Brain pericyte (primary cell): ENCODE data around the gene PCNX2.
"Not testable (repeated sequence)": the region's sequence is repeated elsewhere in the genome, so short reads cannot be mapped to it uniquely, and the experiment has no call there.

Source experiments
- DNase-seq: peaks from one replicate; pipeline ENCODE4 v3.0.0-alpha.2; 2012; ENCODE audit warnings: low read depth, low spot score

The PCNX2 gene

DNA sequence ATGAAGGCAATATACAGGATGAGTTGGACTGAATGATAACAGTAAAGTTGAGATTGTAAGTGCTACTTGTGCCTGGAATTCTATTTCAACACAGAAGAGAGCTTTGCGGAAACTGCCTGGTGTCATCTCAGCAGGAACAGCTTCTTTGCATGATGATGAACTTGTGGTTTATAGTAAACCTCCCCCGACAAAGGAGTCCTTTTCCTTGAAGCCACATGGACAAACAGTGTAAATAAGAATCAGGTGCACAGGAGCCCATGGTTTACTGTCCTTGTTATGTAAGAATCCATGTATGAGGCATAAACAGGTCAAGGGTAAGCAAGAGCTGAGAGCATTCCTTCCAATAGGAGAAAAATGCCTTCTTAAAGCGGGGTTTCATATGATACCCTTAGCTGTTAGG, 66.2 kb downstream of the PCNX2 start:
- DNase-seq, result no peak

DNA sequence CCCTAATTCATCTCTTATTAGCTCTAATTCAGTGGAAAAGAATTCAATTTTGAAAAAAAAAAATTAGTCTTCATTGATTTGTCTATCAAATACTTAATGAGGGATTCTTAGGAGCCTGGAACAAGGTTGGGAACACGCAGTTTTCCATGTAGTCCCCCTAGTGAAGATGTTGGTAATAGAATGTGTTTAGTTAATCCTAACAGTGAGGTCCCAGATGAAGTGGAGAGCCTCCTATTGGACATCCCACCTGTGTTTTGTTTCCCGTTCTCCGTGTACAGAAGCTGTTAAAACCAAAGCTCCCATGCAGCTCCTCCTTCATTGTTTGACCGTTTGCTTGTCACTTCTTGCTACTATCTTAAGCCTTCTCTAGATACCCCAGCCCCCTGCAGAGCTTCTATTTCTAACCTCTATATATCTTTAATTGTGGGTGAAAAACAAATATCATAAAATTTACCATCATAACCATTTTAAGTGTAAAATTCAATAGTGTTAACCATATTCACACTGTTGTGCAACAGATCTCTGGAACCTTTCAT, 67.5 kb downstream of the PCNX2 start:
- no peak for DNase-seq

DNA sequence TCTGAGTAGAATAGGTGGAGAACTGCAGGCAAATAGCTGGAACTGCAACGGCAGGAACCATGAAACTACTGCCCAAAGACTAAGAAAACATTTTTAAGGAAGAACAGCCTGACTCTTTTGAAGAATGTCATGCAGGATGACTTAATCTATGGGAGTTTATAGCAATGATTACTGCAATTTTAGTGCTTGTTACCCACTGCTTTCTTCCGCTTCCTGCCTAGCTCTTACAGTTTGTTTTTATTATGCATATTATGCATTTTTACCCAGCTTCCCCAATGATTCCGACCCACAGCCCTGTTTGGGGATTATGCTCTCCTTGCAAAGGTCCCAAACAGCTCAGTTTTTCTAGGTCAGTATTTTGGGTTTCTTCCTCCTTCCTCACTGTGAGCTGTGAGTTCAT, 71.2 kb downstream of the PCNX2 start:
- no peak for DNase-seq

DNA sequence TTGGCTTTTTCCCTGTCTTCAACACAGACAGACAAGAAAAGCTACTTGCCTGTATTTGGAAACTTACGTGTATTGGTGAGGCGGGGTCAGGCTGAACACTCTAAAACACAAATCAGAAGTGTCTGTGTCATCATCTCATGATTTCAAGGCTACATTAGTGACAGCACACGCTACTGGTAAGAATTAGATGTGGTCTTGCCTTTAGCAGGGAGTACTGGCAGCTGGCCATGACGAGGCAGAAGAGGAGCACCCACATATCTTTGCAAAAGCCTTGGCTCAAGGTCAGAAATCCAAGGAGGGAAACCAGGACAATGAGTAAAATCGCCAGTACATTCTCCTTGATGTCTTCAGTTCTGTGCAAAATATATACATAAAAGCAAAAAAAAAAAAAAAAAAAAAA, 77.7 kb downstream of the PCNX2 start:
- no peak for DNase-seq

DNA sequence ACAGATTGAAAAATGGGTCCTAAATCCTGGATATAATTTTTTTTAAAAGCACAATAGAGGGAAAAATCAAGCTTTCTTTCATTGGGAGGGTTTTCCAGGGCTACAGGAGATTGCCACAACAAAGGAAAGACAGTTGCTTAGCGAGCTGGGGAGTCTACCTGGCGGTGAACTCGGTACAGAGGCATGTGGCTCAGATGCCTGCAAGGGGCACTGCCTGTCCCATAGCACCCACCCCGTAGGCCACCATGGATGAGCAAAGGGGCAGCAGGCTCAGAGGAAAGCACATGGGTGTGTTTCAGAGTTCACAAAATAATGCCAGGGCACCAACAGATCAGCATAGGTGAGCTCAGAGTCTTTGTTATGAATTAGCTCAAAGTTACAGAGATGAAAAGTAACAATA, 79.5 kb downstream of the PCNX2 start:
- no peak for DNase-seq

DNA sequence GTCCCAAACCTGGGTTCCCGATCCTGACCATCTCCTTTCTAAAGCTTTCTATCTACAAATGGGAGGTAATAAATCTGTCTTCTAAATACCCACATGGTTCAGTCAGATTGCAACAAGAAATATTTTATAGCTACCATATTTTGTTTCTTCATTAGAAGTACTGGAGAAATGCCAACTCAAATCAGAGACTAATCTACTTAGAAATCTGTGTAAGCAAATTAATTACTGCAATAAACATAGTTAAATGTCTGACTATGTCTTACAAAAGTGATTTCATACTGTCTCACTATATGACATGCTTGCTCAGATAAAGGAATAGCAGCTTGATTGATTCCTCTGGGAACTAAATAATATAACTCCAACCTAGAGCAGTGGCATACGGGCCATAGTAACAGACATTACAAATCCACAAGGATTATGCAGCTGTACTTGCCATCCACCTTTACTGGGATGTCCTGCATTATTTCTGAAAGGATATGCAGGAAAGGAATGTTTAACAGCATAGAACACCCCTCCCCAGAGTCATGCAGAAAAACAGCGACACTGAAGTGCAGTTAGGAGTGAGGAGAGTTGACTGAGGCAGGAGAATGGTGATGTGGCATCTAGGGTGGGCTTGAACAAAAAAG, 80.3 kb downstream of the PCNX2 start:
- no peak for DNase-seq

DNA sequence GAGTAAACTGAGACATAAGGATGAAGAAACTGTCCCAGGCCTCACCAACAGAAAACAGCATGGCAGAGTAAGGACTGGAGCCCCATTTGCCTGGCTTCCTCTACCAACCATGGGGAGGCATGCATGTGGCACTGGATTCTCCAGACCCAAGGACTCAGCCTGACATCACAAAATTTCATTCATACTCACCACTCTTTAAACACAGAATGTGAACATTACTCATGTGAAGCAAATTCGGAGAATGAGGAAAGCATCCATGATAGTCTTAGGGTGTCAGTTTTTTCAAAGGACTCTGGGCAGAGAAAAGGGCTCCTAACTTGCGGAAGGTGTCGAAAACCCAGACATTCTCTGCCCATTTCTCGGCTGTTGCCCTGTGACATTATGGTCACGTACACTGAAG, 83.9 kb downstream of the PCNX2 start:
- no peak for DNase-seq

DNA sequence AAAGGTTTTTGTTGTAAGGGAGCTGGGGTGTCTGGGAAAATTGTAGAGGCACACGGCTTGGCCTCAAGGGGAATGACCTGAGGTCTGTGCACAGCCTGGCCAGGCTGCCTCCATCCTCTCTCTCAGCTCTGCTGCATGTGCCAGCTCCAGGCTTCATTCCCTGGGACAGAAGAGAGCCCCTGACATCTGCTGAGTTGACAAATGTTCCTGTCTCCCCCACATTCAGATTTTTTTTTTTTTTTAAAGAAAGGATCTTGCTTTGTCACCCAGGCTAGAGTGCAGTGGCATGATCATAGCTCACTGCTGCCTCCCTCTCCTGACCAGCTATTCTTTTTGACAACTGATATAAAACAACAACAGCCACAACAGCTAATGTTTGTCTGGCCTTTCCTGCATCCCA, 84.4 kb downstream of the PCNX2 start:
- no peak for DNase-seq

DNA sequence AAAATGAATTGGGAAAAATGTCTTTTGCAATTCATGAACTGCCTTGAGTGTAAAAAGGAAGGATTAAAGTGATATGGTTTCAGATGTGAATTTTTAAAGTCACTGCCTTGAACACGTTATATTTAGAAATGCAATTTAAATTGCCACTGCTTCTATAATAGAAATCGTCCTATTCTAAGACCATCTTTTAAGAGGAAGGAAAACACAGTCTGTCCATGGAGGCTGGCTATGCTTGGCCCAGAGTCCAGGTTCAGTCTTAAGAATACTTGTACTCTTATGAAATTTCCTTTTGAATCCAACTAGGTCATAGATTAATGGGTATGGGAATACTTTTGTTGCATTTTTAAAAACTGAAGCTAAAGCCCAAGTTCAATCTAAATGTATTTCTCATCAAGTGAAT, 86.0 kb downstream of the PCNX2 start:
- DNase-seq, result no peak

- DNase-seq, result no peak
Observed at GRCh38 chr1:233208687-233209086, 86.8 kb downstream of the PCNX2 start.

DNA sequence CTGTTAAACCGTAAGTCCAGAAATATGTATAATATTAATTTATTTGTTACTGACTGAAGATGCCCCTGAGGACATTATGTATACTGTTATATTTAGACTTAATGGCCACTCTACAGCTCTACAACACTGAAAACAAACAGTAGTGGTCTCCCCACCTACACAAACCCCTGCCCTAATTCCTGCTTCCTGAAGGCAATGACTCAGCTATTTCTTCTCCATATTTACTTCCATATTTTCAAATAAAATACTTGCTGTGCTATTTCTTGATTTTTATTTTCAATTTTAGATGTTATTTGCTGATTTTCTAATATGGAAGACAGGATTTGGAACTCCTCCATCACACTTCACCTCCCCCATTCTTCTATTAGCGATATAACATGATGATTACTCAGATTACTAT, 97.6 kb downstream of the PCNX2 start:
- no peak for DNase-seq

DNA sequence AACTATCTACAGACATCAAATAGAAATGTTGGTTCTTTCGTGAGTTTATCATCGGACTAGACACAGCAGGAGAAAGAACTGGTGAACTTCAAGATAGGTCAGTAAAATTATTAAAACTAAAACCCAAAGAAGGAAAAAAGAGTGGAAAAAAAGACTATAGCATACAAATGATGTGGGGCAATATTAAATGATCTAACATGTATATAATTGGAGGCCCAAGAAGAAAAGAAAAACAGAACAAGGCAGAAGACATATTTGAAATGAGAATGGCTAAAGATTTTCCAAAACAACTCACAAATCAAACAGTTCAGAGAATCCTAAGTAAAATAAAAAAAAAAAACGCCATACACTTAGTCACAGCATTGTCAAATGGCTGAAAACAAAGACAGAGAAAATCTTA, 101.8 kb downstream of the PCNX2 start:
- DNase-seq, result no peak

DNA sequence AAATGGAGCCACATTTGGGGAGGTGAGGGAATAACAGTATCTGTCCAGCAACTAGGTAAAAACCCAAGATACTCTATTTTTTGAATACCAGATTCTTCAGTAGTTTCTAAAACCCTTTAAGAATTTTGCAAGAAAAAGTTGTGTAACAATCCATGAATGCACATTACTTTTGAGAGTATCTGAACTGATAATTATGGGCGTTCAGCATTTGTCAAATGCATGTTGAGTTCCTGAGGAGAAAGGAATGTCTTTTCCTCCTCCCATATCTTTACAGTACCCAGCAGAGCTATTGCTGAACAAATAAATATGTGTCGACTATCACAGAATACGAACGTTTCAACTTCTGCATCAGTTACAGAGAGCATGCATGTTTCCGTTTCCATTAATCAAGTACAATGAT, 104.5 kb downstream of the PCNX2 start:
- DNase-seq, result no peak

- DNase-seq, result no peak
Observed at GRCh38 chr1:233189526-233189925, 106.0 kb downstream of the PCNX2 start.

- DNase-seq, result no peak
Observed at GRCh38 chr1:233188061-233188460, 107.5 kb downstream of the PCNX2 start.

DNA sequence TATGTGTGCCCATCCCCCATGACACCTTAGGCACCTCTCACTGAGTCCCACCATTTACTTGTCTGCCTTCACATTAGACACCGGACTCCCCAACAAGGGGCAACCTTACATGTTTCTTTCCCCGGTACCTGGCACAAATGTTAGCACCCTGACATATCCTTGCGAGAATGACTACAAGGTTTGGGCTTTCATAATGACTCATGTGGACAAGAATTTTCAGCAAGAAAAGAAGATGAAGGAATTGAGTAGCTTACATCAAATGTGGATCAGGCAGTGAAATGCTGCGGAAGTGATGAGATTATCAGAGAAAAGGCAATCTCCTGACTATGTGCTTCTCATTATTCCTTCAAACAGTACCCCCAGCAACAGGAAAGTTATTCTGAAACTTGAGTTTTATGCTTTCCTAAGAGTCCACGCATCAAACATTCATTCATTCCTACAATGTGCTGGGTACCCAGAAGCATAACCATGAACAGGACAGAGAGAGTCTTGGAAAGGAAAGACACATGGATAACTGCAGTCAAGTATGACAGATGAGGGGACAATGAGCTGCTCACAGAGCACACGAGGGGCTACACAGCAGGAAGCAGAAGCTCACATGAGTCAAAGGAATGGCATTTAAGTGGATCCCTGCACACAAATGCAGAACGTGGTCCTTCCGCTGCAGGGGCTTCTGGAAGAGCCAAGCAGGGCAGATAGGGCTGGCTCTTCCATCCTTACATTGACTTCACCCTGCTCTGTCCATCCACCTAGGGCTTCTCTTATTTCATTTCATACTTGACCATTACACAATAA, 112.1 kb downstream of the PCNX2 start:
- no peak for DNase-seq

GRCh38 chr1:233182587-233182986, 112.9 kb downstream of the PCNX2 start:
- DNase-seq, result no peak

- no peak for DNase-seq
Observed at GRCh38 chr1:233180641-233181364, 114.7 kb downstream of the PCNX2 start.

GRCh38 chr1:233179638-233180037, 115.9 kb downstream of the PCNX2 start:
- DNase-seq, result not testable (repeated sequence)

DNA sequence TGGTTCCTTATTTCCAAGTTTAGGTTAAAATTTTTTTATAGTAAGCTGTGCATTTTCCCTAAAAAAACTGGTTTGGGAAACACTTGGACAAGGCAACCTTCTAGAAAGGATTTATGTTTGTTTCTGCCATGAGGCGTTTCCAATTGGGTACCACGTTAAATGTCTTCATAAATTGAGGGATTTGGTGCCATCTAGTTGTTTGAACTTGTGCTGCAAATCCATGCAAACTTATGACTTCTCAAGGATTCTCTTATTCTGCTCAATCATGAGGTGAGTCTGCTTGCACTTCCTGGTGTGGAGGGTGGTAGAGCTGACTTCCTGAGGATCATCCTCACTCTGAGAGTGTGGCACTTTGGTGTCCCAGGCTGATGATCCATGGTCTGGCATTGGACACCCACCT, 123.3 kb downstream of the PCNX2 start:
- no peak for DNase-seq

- DNase-seq, result no peak
Observed at GRCh38 chr1:233170741-233171140, 124.8 kb downstream of the PCNX2 start.

GRCh38 chr1:233168384-233168783, 127.1 kb downstream of the PCNX2 start:
- DNase-seq, result no peak

- DNase-seq, result no peak
Observed at GRCh38 chr1:233166896-233167295, 128.6 kb downstream of the PCNX2 start.
